B cell (primary cell): ENCODE measurements around the gene ZNF775. TPM values are rescaled to one million over a fixed set of nuclear protein-coding genes. Genes with fewer than 3 reads are reported as not detected.

Experiments used
- ATAC-seq: fragments of 200-7000 bp; cut with Tn5 transposase; one replicate; pipeline ENCODE4 v1.10.0; 2021; ENCODE audit warnings: low read depth, mild to moderate bottlenecking, moderate number of reproducible peaks, moderate library complexity
- CTCF ChIA-PET: fragments of 350-600 bp; sonication (Branson Sonifier 250); formaldehyde crosslinking; loops from one replicate; lab custom pipeline; 2021; ENCODE audit warnings: antibody characterized with exemption, inconsistent platforms; lab: Charles Lee
- POLR2A ChIA-PET: fragments of 350-600 bp; sonication (Branson Sonifier 250); formaldehyde crosslinking; loops from one replicate; lab custom pipeline; 2021; ENCODE audit warnings: antibody characterized with exemption; lab: Charles Lee
- DNase-seq: peaks from one replicate; pipeline ENCODE4 v3.0.0; 2013
- H2AFZ ChIP-seq: 2 replicates; pipeline ENCODE4 v1.6.1; 2012; ENCODE audit warnings: mild to moderate bottlenecking, low read depth, low read length; ENCODE audit not compliant: insufficient read depth, poor library complexity, severe bottlenecking
- H3K27ac ChIP-seq, 2 donors: 1 replicate in 1 of 2; 2 replicates in 1 of 2; pipeline ENCODE4 v1.5.1; 2012 to 2013; ENCODE audit warnings: low read length in 2 of 2, mild to moderate bottlenecking in 2 of 2, moderate library complexity in 1 of 2
- H3K27me3 ChIP-seq, 4 experiments: fragments of 200-600 bp in 1 of 4; sonication (generic) in 1 of 4; replicated peaks in 1 of 4; 1 replicate in 2 of 4; 2 replicates in 2 of 4; pipeline versions ENCODE4 v1.6.1 to v1.7.0; 2013 to 2016; ENCODE audit warnings: low read length in 3 of 4, mild to moderate bottlenecking in 2 of 4, mixed read lengths in 1 of 4, moderate library complexity in 1 of 4; ENCODE audit not compliant: insufficient read depth in 4 of 4, control insufficient read depth in 3 of 4; ENCODE audit errors: control extremely low read depth in 1 of 4
- H3K36me3 ChIP-seq, 2 experiments: replicated peaks in 1 of 2; 1 replicate in 1 of 2; 2 replicates in 1 of 2; pipeline versions ENCODE4 v1.6.1 to v1.7.1; 2013; ENCODE audit warnings: low read length in 1 of 2; ENCODE audit not compliant: insufficient read depth in 2 of 2, control insufficient read depth in 1 of 2; ENCODE audit errors: control extremely low read depth in 1 of 2, extremely low read depth in 1 of 2
- H3K4me1 ChIP-seq, 2 donors: fragments of 200-600 bp in 1 of 2; sonication (generic) in 1 of 2; 1 replicate in 1 of 2; 2 replicates in 1 of 2; pipeline versions ENCODE4 v1.5.1 to v1.6.1; 2013 to 2017; ENCODE audit warnings: low read length in 2 of 2; ENCODE audit not compliant: control insufficient read depth in 2 of 2, insufficient read depth in 2 of 2
- H3K4me2 ChIP-seq: replicated peaks from 2 replicates; pipeline ENCODE3; 2012; ENCODE audit warnings: mild to moderate bottlenecking, low read depth, low read length; ENCODE audit not compliant: poor library complexity, severe bottlenecking
- H3K4me3 ChIP-seq, 5 experiments: fragments of 200-600 bp in 1 of 5; sonication (generic) in 1 of 5; 1 replicate in 3 of 5; 2 replicates in 2 of 5; pipeline versions ENCODE4 v1.5.1 to v1.7.0; 2011 to 2016; ENCODE audit warnings: low read length in 4 of 5, mild to moderate bottlenecking in 4 of 5, low read depth in 2 of 5, control low read depth in 1 of 5, moderate library complexity in 1 of 5; ENCODE audit not compliant: insufficient read depth in 1 of 5; ENCODE audit errors: control extremely low read depth in 1 of 5, extremely low read depth in 1 of 5
- H3K79me2 ChIP-seq: fragments of 200-600 bp; sonication (generic); one replicate; pipeline ENCODE4 v1.6.0; 2016; ENCODE audit warnings: low read length; ENCODE audit not compliant: control insufficient read depth, insufficient read depth
- H3K9ac ChIP-seq: fragments of 200-600 bp; sonication (generic); 2 replicates; pipeline ENCODE4 v1.6.1; 2017; ENCODE audit warnings: mild to moderate bottlenecking, low read length, moderate library complexity
- H3K9me3 ChIP-seq, 3 donors: one replicate each; pipeline versions ENCODE4 v1.6.1 to v1.7.1; 2013; ENCODE audit warnings: low read length in 2 of 3; ENCODE audit not compliant: control insufficient read depth in 2 of 3, insufficient read depth in 1 of 3; ENCODE audit errors: control extremely low read depth in 1 of 3
- H4K20me1 ChIP-seq: 2 replicates; pipeline ENCODE4 v1.6.0; 2012; ENCODE audit warnings: mild to moderate bottlenecking, low read length; ENCODE audit not compliant: insufficient read depth, control insufficient read depth, poor library complexity, severe bottlenecking
- H3K27ac Mint-ChIP-seq: one replicate; pipeline ENCODE4 v1.8.0; 2021; ENCODE audit warnings: mixed read lengths
- H3K27me3 Mint-ChIP-seq: one replicate; pipeline ENCODE4 v1.8.0; 2021; ENCODE audit warnings: mixed read lengths
- H3K4me1 Mint-ChIP-seq: one replicate; pipeline ENCODE4 v1.8.0; 2021; ENCODE audit warnings: mixed read lengths
- H3K4me3 Mint-ChIP-seq: one replicate; pipeline ENCODE4 v1.8.0; 2021; ENCODE audit warnings: mixed read lengths
- H3K9me3 Mint-ChIP-seq: one replicate; pipeline ENCODE4 v1.8.0; 2022; ENCODE audit warnings: mixed read lengths; ENCODE audit not compliant: insufficient read depth
- CTCF ChIP-seq: fragments of 200-600 bp; IDR thresholded peaks from one replicate; pipeline ENCODE4 v1.8.0; 2022; ENCODE audit warnings: antibody characterized with exemption, mild to moderate bottlenecking
- EZH2 ChIP-seq: IDR thresholded peaks from 2 replicates; pipeline ENCODE4 v1.6.1; 2012; ENCODE audit warnings: borderline replicate concordance, low read depth, mild to moderate bottlenecking, moderate library complexity, low read length; ENCODE audit not compliant: insufficient read depth, poor library complexity, severe bottlenecking
- WGBS: methylation state at CpG from one replicate; pipeline ENCODE4 v1.1.5; 2013; ENCODE audit warnings: missing lambda C conversion rate; ENCODE audit not compliant: insufficient coverage; 5-methylcytosine and 5-hydroxymethylcytosine counted together
- intact Hi-C: fragments of 100-400 bp; cut with micrococcal nuclease; formaldehyde crosslinking; loops from one replicate; pipeline ENCODE4 v1.10.0; 2022
- polyA plus RNA-seq: library from polyadenylated mRNA; depleted of rRNA; stranded (reverse); fragments of >200 nt; gene quantifications from 2 replicates; pipeline ENCODE4 v1.2.3, GENCODE V29; 2012
- total RNA-seq, 2 donors: library from RNA; stranded (reverse); fragments of 120-200 nt in 1 of 2; gene quantifications; 1 replicate in 1 of 2; 2 replicates in 1 of 2; pipeline versions ENCODE4 v1.2.3 to v1.2.4, GENCODE V29; 2013 to 2022

The ZNF775 gene
- total and polyA plus RNA-seq, 2 donors (not counting 1 experiment from before 2014, with no cell fraction given), result 4.2 to 12.1 TPM

DNA sequence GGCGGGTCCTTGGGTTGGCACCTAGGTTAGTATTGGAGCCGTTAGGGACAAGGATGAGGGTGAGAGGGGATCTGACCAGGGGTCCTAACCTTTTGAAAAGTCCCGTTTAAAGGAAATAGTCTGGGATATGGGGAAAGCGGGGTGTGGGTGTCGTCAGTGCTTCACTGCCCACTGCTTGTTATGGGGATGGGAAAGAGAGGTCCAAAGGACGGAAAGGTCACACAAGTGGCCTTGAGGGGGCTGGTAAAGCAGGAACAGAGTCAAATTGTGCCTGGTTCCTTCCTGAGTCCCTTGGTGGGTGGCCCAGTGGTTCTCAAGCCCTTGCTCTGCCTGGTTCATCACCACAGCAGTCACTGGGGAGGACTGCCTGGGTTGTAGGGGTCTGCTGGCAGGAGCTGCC lies 2.6 kb upstream of the ZNF775 start:
- no peak overlapping the region for H3K4me2 ChIP-seq
- peak overlapping the region; percentile 30 to 53 for H3K27ac ChIP-seq
- intact Hi-C loops, result loop anchor here (5.0 kb wide), 1 partner anchor 54 kb away; the partner anchor contains the start of genes ACTR3C and LRRC61
- ATAC-seq (no peak), DNase-seq (no peak)
- Mint-ChIP-seq H3K4me3 (peak overlapping the region; percentile 49), H3K27me3 (no peaks in the 10 kb centered on the region), H3K27ac (peak overlapping the region; percentile 78), H3K4me1 (peaks cover 73% of the 10 kb centered on the region), H3K9me3 (no peaks in the 10 kb centered on the region)
- peaks cover 22 to 59% of the 10 kb centered on the region in 2 donors for H3K4me1 ChIP-seq
- H3K9me3 ChIP-seq, result no peaks in the 10 kb centered on the region
- WGBS, result 94% methylated on average over 6 of the region's 6 CpGs
- no peak for TF ChIP-seq EZH2
- TF ChIP-seq CTCF, result no peak
- no peak overlapping the region for H3K9ac ChIP-seq
- CTCF ChIA-PET, result interaction anchor here (1.4 to 2.4 kb wide), 4 partner anchors 29 to 56 kb away, joined by 3 to 35 read pairs (median 4); a partner anchor contains a TSS
- peaks cover 15% of the 10 kb centered on the region for H4K20me1 ChIP-seq
- peaks cover 40% of the 10 kb centered on the region for H3K79me2 ChIP-seq
- POLR2A ChIA-PET, result interaction anchor here (2.8 to 4.4 kb wide), 2 partner anchors 9 to 30 kb away, joined by 38 to 64 read pairs; partner anchors contain the start of gene REPIN1
- no peaks in the 10 kb centered on the region for H3K27me3 ChIP-seq
- H3K4me3 ChIP-seq, result no peak overlapping the region
- H2AFZ ChIP-seq, result no peak overlapping the region
- peaks cover 0 to 21% of the 10 kb centered on the region in 2 experiments for H3K36me3 ChIP-seq

DNA sequence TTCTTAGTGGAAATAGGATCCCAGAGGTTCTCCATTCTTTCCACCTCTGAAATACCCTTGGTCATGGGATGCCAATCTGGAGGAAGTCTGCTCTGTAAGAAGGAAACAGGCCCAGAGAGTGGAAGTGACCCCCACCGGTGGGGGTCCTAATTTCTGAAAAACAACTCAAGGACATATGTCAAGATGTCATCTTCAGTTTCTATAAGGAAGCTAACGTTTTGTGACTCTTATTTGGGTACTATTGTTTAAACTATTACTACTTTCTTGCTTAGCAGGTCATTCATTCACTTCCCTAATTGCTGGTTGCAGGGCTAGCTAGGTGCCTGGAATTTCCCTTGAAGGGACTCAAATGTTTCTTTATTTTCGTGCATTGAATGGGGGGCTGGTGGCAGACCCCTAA lies 1.9 kb upstream of the ZNF775 start:
- Histone ChIP-seq H3K4me1 (peaks cover 22 to 64% of the 10 kb centered on the region in 2 donors), H2AFZ (no peak overlapping the region), H3K9ac (no peak overlapping the region), H3K9me3 (no peaks in the 10 kb centered on the region), H3K36me3 (peaks cover 0 to 21% of the 10 kb centered on the region in 2 experiments), H3K4me3 (no peak overlapping the region), H4K20me1 (peaks cover 12% of the 10 kb centered on the region), H3K27ac (peak overlapping the region; percentile 84 to 85), H3K27me3 (no peaks in the 10 kb centered on the region), H3K4me2 (peak overlapping the region; percentile 97), H3K79me2 (peaks cover 45% of the 10 kb centered on the region)
- POLR2A ChIA-PET, result interaction anchor here (0.7 to 4.4 kb wide), 3 partner anchors 9 to 50 kb away, joined by 6 to 64 read pairs (median 38); partner anchors contain the start of gene REPIN1
- Mint-ChIP-seq H3K27ac (peak overlapping the region; percentile 89), H3K27me3 (no peaks in the 10 kb centered on the region), H3K4me3 (peak overlapping the region; percentile 96), H3K9me3 (no peaks in the 10 kb centered on the region), H3K4me1 (peaks cover 74% of the 10 kb centered on the region)
- no peak for ATAC-seq
- WGBS, result 33% methylated on average over 1 of the region's 3 CpGs
- CTCF ChIA-PET, result interaction anchor here (1.0 to 2.4 kb wide), 9 partner anchors 8 to 55 kb away, joined by 3 to 35 read pairs (median 5); partner anchors contain the start of gene REPIN1
- no peak for TF ChIP-seq CTCF
- TF ChIP-seq EZH2, result no peak
- intact Hi-C loops, result loop anchor here (5.0 kb wide), 1 partner anchor 55 kb away; the partner anchor contains the start of genes ACTR3C and LRRC61
- peak; percentile 69 for DNase-seq
